Measurements from ENCODE around the gene ZCCHC10.
"Not testable (repeated sequence)": the region's sequence is repeated elsewhere in the genome, so short reads cannot be mapped to it uniquely, and the experiment has no call there.

The ZCCHC10 gene

GRCh38 chr5:132976852-132977251 lies 49.5 kb downstream of the ZCCHC10 start:
- TF ChIP-seq CTCF (IDR thresholded peaks at IDR 0.05) = no peak
- Mint-ChIP-seq H3K4me3 (no peak overlapping the region), H3K27ac (no peak overlapping the region), H3K9me3 (peaks cover 40% of the 10 kb centered on the region), H3K36me3 (ENCODE audit: low read depth) (no peaks in the 10 kb centered on the region), H3K4me1 (no peaks in the 10 kb centered on the region), H3K27me3 (ENCODE audit: low read depth, poor library complexity) (peaks cover 9% of the 10 kb centered on the region)
- DNase-seq = no peak

GRCh38 chr5:132972436-132972828 lies 53.9 kb downstream of the ZCCHC10 start:
- not testable (repeated sequence) for H3K27ac Mint-ChIP-seq; H3K27me3 Mint-ChIP-seq (ENCODE audit: low read depth, poor library complexity); DNase-seq; H3K4me1 Mint-ChIP-seq; H3K4me3 Mint-ChIP-seq; H3K36me3 Mint-ChIP-seq (ENCODE audit: low read depth)
- peaks cover 17% of the 10 kb centered on the region for H3K9me3 Mint-ChIP-seq

GRCh38 chr5:132971483-132972435 lies 54.6 kb downstream of the ZCCHC10 start:
- Mint-ChIP-seq H3K27me3 (ENCODE audit: low read depth, poor library complexity) (no peaks in the 10 kb centered on the region), H3K4me1 (no peaks in the 10 kb centered on the region), H3K27ac (no peak overlapping the region), H3K36me3 (ENCODE audit: low read depth) (no peaks in the 10 kb centered on the region), H3K9me3 (peaks cover 10% of the 10 kb centered on the region), H3K4me3 (no peak overlapping the region)
- DNase-seq = no peak
- TF ChIP-seq CTCF (IDR thresholded peaks at IDR 0.05) = no peak

GRCh38 chr5:132965120-132965519 lies 61.2 kb downstream of the ZCCHC10 start:
- no peaks in the 10 kb centered on the region for H3K9me3 Mint-ChIP-seq
- DNase-seq = no peak
- H3K36me3 Mint-ChIP-seq (ENCODE audit: low read depth) = peaks cover 6% of the 10 kb centered on the region
- peaks cover 24% of the 10 kb centered on the region for H3K4me1 Mint-ChIP-seq
- H3K27me3 Mint-ChIP-seq (ENCODE audit: low read depth, poor library complexity) = peaks cover 5% of the 10 kb centered on the region
- no peak overlapping the region for H3K4me3 Mint-ChIP-seq
- no peak overlapping the region for H3K27ac Mint-ChIP-seq
- TF ChIP-seq CTCF (IDR thresholded peaks at IDR 0.05) = no peak

- peak; percentile 93 for DNase-seq
- Mint-ChIP-seq H3K27me3 (ENCODE audit: low read depth, poor library complexity) (peaks cover 5% of the 10 kb centered on the region), H3K36me3 (ENCODE audit: low read depth) (peaks cover 23% of the 10 kb centered on the region), H3K9me3 (peaks cover 4% of the 10 kb centered on the region), H3K4me1 (peaks cover 28% of the 10 kb centered on the region), H3K27ac (peak within 1 kb of the TSS; percentile 100), H3K4me3 (peak within 1 kb of the TSS; percentile 98)
- TF ChIP-seq CTCF (IDR thresholded peaks at IDR 0.05) = no peak
These were observed 62.9 kb downstream of the ZCCHC10 start, which contains the start of gene AFF4 for GRCh38 chr5:132963171-132964104. Gene AFF4, minus strand, starts transcription at chr5:132963634. Its CDS starts 26,445 bp downstream, at chr5:132937189.
